PC-3 (cell line): ENCODE data around the gene HLA-F. TPM values are rescaled to one million over a fixed set of nuclear protein-coding genes. Genes with fewer than 3 reads are reported as not detected.

ENCODE experiments used
- ATAC-seq: fragments of 200-7000 bp; cut with Tn5 transposase; 2 replicates; pipeline ENCODE4 v1.9.1; 2020; ENCODE audit warnings: mild to moderate bottlenecking, moderate library complexity
- BruUV-seq: library from RNA; stranded (reverse); fragments of 400-500 nt; replicated peaks from 2 replicates; lab custom pipeline; 2021; lab: Mats Ljungman, UMichigan
- CTCF ChIA-PET: fragments of 300-600 bp; sonication (Branson Sonifier 250); formaldehyde crosslinking; loops from one replicate; lab custom pipeline; 2022; ENCODE audit warnings: antibody characterized with exemption; lab: Charles Lee
- POLR2A ChIA-PET: fragments of 300-600 bp; sonication (Branson Sonifier 250); formaldehyde crosslinking; loops from one replicate; lab custom pipeline; 2022; ENCODE audit warnings: antibody characterized with exemption; ENCODE audit not compliant: unreplicated experiment; lab: Charles Lee
- DNase-seq: peaks from one replicate; pipeline ENCODE4 v3.0.0-alpha.2; 2015
- H2AFZ ChIP-seq: fragments of 300-600 bp; sonication (generic); 2 replicates; pipeline ENCODE4 v1.6.0; 2016; ENCODE audit warnings: antibody characterized with exemption, low read length
- H3F3A ChIP-seq: fragments of 300-600 bp; sonication (generic); one replicate; pipeline ENCODE4 v1.6.0; 2017; ENCODE audit warnings: antibody characterized with exemption, low read length, control low read depth, mild to moderate bottlenecking; ENCODE audit not compliant: unreplicated experiment
- H3K27ac ChIP-seq: fragments of 300-600 bp; sonication (generic); 2 replicates; pipeline ENCODE4 v1.5.1; 2016; ENCODE audit warnings: mild to moderate bottlenecking, low read length
- H3K27me3 ChIP-seq: fragments of 300-600 bp; sonication (generic); 2 replicates; pipeline ENCODE4 v1.6.1; 2016; ENCODE audit warnings: low read length, mixed read lengths
- H3K36me3 ChIP-seq: fragments of 300-600 bp; sonication (generic); 2 replicates; pipeline ENCODE4 v1.6.1; 2016; ENCODE audit warnings: low read depth, mixed run types, low read length, mixed read lengths
- H3K4me1 ChIP-seq: fragments of 300-600 bp; sonication (generic); 2 replicates; pipeline ENCODE4 v1.5.1; 2016; ENCODE audit warnings: low read length; ENCODE audit not compliant: insufficient read depth
- H3K4me2 ChIP-seq: fragments of 300-600 bp; sonication (generic); 2 replicates; pipeline ENCODE4 v1.6.0; 2016; ENCODE audit warnings: low read length
- H3K4me3 ChIP-seq: fragments of 300-600 bp; sonication (generic); 2 replicates; pipeline ENCODE4 v1.5.1; 2016; ENCODE audit warnings: mild to moderate bottlenecking, low read length, mixed read lengths
- H3K79me2 ChIP-seq: fragments of 300-600 bp; sonication (generic); 2 replicates; pipeline ENCODE4 v1.6.1; 2017; ENCODE audit warnings: low read length, mixed read lengths
- H3K9ac ChIP-seq: fragments of 300-600 bp; sonication (generic); 2 replicates; pipeline ENCODE4 v1.6.0; 2016; ENCODE audit warnings: mild to moderate bottlenecking, low read length
- H3K9me2 ChIP-seq: fragments of 300-600 bp; sonication (generic); replicated peaks from 2 replicates; pipeline ENCODE4 v1.6.1; 2016; ENCODE audit warnings: mixed run types, low read length, mixed read lengths
- H3K9me3 ChIP-seq: fragments of 300-600 bp; sonication (generic); 2 replicates; pipeline ENCODE4 v1.6.1; 2016; ENCODE audit warnings: low read length, mixed read lengths
- H4K20me1 ChIP-seq: fragments of 300-600 bp; sonication (generic); 2 replicates; pipeline ENCODE4 v1.6.1; 2016; ENCODE audit warnings: low read length, mixed read lengths
- EZH2 ChIP-seq: fragments of 300-600 bp; sonication (generic); IDR thresholded peaks from one replicate; pipeline ENCODE4 v1.6.1; 2017; ENCODE audit warnings: antibody characterized with exemption, mild to moderate bottlenecking, low read length; ENCODE audit not compliant: unreplicated experiment
- EZH2phosphoT487 ChIP-seq: fragments of 300-600 bp; sonication (generic); IDR thresholded peaks from 2 replicates; pipeline ENCODE4 v1.6.1; 2018; ENCODE audit warnings: mild to moderate bottlenecking, antibody characterized with exemption, low read length, borderline replicate concordance
- intact Hi-C: fragments of 100-400 bp; cut with micrococcal nuclease; formaldehyde crosslinking; loops from 2 replicates; pipeline ENCODE4 v1.9.0; 2023
- total RNA-seq: library from RNA; depleted of rRNA; stranded (reverse); fragments of >200 nt; gene quantifications from 2 replicates; pipeline ENCODE4 v1.2.3, GENCODE V29; 2014
- TF ChIP-seq, protein P1 (sequence below): fragments of 300-600 bp; sonication (generic); conservative IDR thresholded peaks from 2 replicates; pipeline ENCODE4 v1.5.1; 2017; ENCODE audit warnings: antibody characterized with exemption, low read depth, mild to moderate bottlenecking, low read length

The HLA-F gene
- total RNA-seq, 1 experiment from 2014 or later, result 16.1 TPM

DNA sequence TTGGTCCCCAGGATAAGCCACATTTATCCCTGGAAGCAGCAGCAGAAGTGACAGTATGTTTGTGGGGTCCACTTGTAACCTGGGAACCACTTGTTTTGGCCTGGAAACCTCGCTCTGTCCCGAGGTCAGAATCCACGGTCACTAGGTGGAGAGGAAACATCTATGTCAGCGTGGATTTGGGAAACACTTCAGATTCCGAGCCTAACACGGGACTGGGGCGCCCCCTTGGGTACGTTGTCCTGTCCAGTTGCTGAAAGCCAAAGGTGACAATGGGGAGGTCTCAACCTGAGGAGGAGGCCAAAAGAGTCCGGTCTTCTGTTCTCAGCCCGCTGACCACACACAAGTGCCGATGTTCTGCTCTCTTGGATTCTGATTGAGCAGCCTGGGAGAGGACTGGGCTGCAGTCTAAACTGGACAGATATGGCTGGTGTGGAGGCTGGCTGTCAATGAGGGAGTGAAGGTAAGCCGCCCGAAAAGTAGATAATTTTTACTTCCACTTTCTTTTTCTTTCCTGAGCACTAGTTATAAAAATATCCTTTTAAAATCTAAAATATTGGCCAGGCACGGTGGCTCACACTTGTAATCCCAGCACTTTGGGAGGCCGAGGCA lies 37.4 kb upstream of the HLA-F start:
- intact Hi-C loops, result no loop called here
- Histone ChIP-seq H3K27ac (no peak overlapping the region), H2AFZ (no peak overlapping the region), H3K4me1 (no peaks in the 10 kb centered on the region), H3K79me2 (no peaks in the 10 kb centered on the region), H3K9me2 (no peaks in the 10 kb centered on the region), H4K20me1 (no peaks in the 10 kb centered on the region), H3K4me3 (no peak overlapping the region), H3K9ac (no peak overlapping the region), H3K27me3 (no peaks in the 10 kb centered on the region), H3K4me2 (no peak overlapping the region), H3K9me3 (no peaks in the 10 kb centered on the region), H3K36me3 (no peaks in the 10 kb centered on the region), H3F3A (no peaks in the 10 kb centered on the region)
- DNase-seq (no peak), ATAC-seq (no peak)
- CTCF ChIA-PET, result no interaction called here
- BruUV-seq, result no TSS peak
- TF ChIP-seq, protein P1, sequence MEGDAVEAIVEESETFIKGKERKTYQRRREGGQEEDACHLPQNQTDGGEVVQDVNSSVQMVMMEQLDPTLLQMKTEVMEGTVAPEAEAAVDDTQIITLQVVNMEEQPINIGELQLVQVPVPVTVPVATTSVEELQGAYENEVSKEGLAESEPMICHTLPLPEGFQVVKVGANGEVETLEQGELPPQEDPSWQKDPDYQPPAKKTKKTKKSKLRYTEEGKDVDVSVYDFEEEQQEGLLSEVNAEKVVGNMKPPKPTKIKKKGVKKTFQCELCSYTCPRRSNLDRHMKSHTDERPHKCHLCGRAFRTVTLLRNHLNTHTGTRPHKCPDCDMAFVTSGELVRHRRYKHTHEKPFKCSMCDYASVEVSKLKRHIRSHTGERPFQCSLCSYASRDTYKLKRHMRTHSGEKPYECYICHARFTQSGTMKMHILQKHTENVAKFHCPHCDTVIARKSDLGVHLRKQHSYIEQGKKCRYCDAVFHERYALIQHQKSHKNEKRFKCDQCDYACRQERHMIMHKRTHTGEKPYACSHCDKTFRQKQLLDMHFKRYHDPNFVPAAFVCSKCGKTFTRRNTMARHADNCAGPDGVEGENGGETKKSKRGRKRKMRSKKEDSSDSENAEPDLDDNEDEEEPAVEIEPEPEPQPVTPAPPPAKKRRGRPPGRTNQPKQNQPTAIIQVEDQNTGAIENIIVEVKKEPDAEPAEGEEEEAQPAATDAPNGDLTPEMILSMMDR, result peak; percentile 37
- TF ChIP-seq EZH2, result no peak
- POLR2A ChIA-PET, result no interaction called here

DNA sequence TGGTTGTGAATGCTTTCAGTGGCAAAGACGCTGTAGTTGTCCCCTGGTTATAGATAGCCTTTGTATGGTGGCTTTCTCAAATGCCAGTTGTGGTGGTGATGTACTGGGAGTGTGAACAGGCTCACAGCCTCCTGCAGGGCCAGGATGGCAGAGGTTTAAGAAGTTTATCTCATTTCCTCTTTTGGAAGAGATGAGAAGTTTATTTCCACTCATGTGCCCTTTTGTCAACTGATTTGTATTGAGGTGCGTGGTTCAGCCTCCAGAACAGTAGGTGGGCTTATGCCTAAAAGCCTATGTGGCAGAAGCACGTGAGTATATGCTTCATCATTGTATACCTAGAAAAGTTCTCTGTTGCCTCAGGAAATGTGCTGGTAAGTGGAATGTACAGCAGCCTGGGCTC lies 28.6 kb upstream of the HLA-F start:
- Histone ChIP-seq H2AFZ (no peak overlapping the region), H3K9me3 (0 out of 2 replicates have a peak, but pooled peaks cover 4% of the 10 kb centered on the region), H3K9ac (no peak overlapping the region), H3K79me2 (no peaks in the 10 kb centered on the region), H3F3A (no peaks in the 10 kb centered on the region), H4K20me1 (no peaks in the 10 kb centered on the region), H3K27me3 (no peaks in the 10 kb centered on the region), H3K4me1 (no peaks in the 10 kb centered on the region), H3K4me2 (no peak overlapping the region), H3K4me3 (no peak overlapping the region), H3K9me2 (no peaks in the 10 kb centered on the region), H3K36me3 (no peaks in the 10 kb centered on the region; the same call in 1 of the 2 replicates), H3K27ac (no peak overlapping the region)
- no TSS peak for BruUV-seq
- DNase-seq (no peak), ATAC-seq (no peak)
- ChIA-PET POLR2A (no interaction called here), CTCF (no interaction called here)
- TF ChIP-seq EZH2phosphoT487, result no peak
- TF ChIP-seq, protein P1, result no peak
- no peak for TF ChIP-seq EZH2
- intact Hi-C loops, result no loop called here
